HG02970 (cell line): ENCODE data around the gene EOGT.

Experiments used
- ATAC-seq: cut with Tn5 transposase; IDR thresholded peaks from one replicate; pipeline ENCODE4 v1.9.1; 2021; ENCODE audit warnings: mild to moderate bottlenecking, moderate library complexity, moderate number of reproducible peaks; ENCODE audit not compliant: unreplicated experiment, low FRiP score

The EOGT gene

GRCh38 chr3:69009559-69010410, 3.7 kb downstream of the EOGT start:
- ATAC-seq, result no peak

DNA sequence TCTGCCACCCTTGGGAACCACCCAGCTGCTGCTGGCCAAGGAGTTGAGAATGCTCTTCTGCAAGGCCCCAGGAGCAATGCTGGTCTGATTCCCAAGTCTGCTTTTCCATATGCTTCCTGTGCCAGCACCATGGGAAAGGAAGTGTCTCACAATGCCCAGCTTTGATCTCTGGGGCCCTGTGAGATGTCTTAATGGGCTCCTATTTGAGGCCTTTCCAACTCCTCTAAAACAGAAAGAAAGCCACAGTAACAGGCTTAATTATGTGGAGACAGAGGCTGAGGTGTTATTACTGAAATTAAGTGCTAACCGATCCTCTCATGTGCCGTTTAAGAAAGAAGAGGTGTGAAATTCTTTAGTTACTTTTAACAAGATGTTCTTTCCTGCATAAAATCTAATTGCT, 4.5 kb downstream of the EOGT start:
- ATAC-seq, result no peak

DNA sequence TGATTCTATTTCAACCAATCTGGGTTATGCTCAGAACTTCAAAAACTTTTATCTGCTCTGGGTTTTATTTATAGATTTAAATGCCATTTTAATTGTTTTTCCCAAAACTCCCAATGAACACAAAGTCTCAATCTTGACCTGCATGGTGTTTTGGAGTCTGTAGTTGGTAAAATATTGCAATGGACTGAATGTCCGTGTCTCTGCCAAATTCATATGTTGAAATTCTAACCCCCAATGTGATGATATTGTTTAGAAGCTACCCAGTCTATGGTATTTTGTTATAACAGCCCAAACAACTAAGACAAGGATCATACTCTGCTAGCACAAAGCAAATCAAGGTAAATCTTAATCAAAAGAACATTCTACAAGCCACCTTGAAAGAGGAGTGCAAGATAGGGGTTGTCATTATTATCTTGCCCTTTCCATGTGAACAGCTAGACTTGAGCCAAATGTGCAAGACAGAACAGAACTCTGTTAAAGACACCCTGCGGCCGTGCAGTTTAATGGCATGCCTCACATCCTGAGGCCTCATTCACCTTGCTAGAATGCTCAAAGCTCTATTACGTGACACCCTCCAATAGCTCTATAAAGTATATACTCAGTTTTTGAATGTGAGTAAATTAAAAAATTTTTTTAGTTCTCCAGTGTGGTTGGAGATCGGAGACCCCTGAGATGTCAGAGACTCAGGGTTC, 7.5 kb downstream of the EOGT start:
- ATAC-seq, result no peak

- ATAC-seq, result no peak
Measured at GRCh38 chr3:69005071-69005790, 8.3 kb downstream of the EOGT start.

- ATAC-seq, result no peak
Measured at GRCh38 chr3:69004138-69004537, 9.3 kb downstream of the EOGT start.

DNA sequence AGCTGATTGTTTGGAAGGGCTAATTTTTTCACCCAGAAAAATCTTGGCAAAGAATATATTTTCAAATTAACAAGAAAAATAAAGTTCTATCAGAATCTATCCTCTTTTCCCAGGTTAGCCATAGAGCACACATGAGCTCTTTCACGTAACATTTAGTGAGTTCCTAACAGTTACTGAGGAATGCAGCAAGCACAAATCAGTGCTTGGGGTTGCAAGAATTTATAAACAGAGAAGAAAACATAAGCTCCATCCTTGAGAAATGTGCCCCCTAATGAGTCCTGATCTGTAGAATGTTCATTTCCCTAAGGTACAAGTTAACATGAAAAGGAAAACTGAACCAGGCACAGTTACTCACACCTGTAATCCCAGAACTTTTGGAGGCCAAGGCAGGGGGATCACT, 13.9 kb downstream of the EOGT start:
- no peak for ATAC-seq

- no peak for ATAC-seq
Measured at GRCh38 chr3:68999158-68999557, 14.3 kb downstream of the EOGT start.

- no peak for ATAC-seq
Measured at GRCh38 chr3:68997887-68998286, 15.6 kb downstream of the EOGT start.

GRCh38 chr3:68996356-68996995, 17.0 kb downstream of the EOGT start:
- no peak for ATAC-seq

DNA sequence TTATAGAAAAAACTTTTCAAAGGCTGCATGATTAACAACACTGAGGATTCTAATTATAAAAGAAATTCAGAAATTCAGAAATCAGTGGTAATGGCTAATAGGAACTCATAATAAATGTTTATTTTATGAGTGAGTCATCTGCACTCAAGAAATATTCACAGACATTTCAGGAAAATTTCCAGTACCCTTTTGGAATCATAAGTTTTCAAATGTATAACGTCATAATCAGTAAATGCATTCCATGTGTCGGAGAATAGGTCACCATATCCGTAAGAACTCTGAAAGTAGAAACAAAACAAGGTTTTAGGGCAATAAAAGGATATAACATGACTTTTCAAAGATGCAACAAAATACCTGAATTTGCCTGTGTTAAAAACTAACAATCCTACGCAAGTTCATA, 24.7 kb downstream of the EOGT start:
- no peak for ATAC-seq

DNA sequence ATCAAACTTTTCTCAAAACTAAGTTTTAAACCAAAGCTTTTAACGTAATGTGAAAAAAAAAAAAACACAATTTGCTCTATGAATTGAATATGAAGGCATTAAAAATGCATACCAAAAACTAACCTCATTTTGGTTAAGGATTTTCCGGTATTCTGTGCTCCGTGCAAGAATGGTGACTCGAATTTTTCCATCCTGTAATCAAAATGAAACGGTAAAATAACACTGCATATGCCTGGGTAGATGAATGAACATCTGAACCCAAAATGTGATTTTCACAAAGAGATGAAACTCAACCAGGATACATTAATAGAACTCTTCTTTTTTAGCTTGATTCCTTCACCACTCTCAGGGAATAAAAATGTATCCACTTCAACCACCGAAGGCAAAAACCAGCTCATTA, 26.2 kb downstream of the EOGT start:
- ATAC-seq, result no peak

DNA sequence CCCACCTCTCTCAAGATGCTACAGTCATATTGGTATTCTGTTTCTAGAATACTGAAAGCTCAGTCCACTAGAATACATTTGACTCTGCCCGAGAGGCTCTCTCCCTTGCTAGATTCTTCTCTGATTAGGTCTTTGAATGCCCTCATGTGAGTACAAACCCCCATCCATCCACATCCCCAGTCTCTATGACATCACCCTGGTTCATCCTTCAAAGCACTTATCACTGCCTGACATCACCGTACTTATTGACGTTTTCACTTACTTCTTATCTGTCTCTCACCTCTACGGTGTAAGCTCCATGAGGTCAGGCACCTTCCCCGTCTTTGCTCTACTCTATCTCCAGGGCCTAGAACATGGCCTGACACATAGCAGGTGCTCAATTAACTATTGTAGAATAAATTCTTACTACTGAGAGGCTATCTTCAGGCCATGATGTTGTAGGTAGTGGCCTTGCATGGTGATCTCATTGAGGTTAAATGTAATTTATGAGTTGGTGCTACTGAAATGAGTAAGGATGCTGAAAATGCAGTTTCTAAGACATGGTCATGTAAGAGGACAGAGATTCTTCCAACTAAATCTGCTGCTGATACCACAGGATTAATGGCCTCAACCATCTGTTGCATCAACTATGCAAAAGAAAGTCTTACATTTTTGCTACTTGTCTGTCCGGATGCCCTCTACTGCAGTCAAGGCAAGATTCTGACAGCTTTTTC, 26.8 kb downstream of the EOGT start:
- ATAC-seq, result no peak

DNA sequence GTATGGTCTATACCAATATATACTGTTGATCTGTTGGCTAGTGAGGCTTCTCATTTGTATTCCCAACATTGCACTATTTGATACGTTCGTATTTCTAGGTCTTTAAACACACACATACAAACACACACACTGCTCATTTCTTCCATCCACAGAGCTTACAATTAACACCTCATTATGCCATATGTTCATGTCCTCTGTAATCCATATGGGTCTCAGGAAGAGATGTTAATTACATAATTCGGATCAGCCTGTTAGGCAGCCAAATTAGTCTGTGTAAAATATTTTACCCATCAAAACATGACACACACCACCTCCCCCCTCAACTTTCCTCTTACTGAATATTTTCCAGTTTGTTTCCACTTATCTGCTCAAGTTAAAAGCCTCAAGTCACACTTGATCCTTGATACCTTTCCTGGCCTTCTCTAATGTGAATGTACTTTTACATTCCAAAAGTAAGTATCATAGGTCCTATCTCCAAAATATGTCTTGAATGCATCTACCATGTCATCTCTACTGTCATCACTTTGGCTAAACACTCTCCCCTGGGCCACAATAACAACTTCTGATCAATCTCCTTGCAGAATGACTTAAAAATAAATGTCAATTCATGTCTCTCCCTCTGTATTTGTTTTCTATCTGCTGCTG, 28.2 kb downstream of the EOGT start:
- no peak for ATAC-seq

- no peak for ATAC-seq
Measured at GRCh38 chr3:68984011-68984530, 29.4 kb downstream of the EOGT start.

DNA sequence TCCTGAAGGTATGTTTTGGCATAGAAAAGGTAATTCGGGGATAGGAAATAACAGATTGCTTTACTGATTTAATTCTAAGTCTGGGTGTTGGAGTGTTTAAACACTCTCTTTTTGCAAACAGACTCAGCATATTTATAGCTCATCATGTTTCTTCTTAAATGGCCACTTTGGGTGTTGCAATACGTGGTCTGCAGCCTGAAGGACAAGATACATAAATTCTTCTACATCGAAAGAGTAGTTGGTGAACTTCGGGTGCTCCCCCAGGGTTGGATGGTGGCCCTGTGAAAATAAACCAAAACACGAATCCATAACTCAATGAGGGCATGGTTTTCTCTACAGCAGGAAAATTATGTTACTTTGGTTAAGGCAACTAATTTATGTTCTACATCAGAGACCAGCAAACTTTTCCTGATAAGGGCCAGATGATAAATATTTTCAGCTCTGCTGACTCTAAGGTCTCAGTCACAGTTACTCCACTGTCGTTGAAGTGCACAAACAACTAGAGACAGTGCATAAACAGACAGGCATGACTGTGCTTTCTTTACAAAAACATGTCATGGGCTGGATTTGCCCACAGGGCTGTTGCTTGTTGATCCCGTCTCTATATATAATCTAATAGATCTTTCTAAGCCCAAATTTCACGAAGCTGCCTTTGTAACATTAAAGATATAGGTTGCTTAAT, 35.9 kb downstream of the EOGT start:
- no peak for ATAC-seq

- ATAC-seq, result no peak
Measured at GRCh38 chr3:68974711-68975110, 38.8 kb downstream of the EOGT start.

DNA sequence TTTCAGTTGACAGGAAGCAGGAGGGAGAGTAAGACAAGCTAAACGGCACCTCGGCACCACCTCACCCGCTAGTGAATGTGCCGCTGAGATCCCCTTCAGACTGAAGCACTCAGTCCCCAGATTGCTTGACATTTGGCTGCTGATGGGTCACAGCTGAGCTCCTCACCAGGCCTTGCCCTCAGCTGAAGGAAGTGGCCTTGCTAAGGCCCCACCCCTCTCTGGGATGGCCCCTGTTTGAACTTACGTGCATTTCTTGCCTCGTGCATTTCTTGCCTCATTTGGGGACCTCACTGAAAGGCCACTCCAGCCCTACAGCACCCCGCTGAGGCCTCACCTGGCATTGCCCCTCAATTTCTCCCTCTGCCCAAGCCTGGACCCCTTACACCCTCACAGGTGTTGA, 39.8 kb downstream of the EOGT start:
- ATAC-seq, result no peak

DNA sequence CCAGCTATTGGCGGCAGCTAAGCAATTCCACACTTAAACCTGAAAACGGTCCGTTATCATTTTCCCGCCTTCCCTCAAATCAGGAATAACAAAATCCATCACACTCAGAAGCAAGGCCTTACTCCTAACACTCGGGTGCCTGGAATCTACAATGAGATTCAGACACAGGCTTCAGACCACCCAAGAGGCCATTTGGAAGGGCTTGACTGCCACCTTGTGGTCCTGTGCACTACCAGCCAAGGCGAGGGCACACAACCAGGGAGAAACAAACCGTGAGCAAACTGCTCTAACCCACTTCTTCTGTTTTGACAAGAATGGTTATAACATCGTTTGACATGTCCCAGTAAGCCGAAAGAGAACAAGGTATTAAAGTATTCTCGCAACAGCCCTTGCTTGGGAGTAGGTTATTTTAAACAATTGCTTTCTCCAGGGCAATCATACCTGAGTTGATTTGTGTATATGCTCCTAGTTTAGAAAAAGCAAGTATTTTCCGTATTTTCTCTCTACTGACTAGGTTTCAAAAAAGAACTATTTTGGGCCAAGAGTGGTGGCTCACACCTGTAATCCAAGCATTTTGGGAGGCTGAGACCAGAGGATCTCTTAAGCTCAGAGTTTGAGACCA, 41.0 kb downstream of the EOGT start:
- ATAC-seq, result no peak

DNA sequence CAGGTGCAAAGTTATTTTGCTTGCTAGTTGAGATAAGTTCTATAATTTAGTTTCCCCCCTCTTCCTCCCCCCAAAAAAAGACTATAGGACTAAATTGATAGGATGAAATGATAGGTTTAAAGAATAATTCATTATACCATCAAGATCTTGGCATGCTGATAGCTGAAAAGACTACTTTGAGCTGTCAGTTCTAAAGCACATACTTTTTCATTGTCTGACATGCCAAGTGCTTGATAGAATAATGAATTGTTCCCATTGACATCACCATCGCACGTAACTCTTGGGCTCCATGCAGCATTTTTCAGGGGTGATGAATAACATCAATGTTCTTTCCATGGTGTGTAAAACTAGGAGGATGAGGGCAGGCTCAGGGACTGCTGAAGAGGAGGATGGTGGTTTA, 48.8 kb downstream of the EOGT start:
- ATAC-seq, result no peak
